Activated B cell treated with CpG ODN at 0.5 μM for 24 hours (primary cell): Measurements from ENCODE around the gene RGS4. TPM values are rescaled to one million over a fixed set of nuclear protein-coding genes. Genes with fewer than 3 reads are reported as not detected.

Source experiments
- ATAC-seq: fragments of 200-7000 bp; cut with Tn5 transposase; one replicate; pipeline ENCODE4 v1.10.0; 2021; ENCODE audit warnings: low read depth, mild to moderate bottlenecking, moderate library complexity
- CTCF ChIA-PET: fragments of 350-600 bp; sonication (Branson Sonifier 250); formaldehyde crosslinking; loops from one replicate; lab custom pipeline; 2021; ENCODE audit warnings: antibody characterized with exemption; lab: Charles Lee
- POLR2A ChIA-PET: fragments of 350-600 bp; sonication (Branson Sonifier 250); formaldehyde crosslinking; loops from one replicate; lab custom pipeline; 2021; ENCODE audit warnings: antibody characterized with exemption; lab: Charles Lee
- DNase-seq: peaks from one replicate; pipeline ENCODE4 v3.0.0; 2022
- H3K27ac Mint-ChIP-seq: one replicate; pipeline ENCODE4 v1.8.0; 2020; ENCODE audit warnings: mixed read lengths
- H3K27me3 Mint-ChIP-seq: one replicate; pipeline ENCODE4 v1.8.0; 2021; ENCODE audit warnings: mixed read lengths
- H3K36me3 Mint-ChIP-seq: one replicate; pipeline ENCODE4 v1.8.0; 2021; ENCODE audit warnings: low read depth, mixed read lengths
- H3K4me1 Mint-ChIP-seq: one replicate; pipeline ENCODE4 v1.8.0; 2021; ENCODE audit warnings: mixed read lengths
- H3K4me3 Mint-ChIP-seq: one replicate; pipeline ENCODE4 v1.8.0; 2020; ENCODE audit warnings: mild to moderate bottlenecking, mixed read lengths
- H3K9me3 Mint-ChIP-seq: one replicate; pipeline ENCODE4 v1.8.0; 2020; ENCODE audit warnings: mixed read lengths
- CTCF ChIP-seq: fragments of 200-600 bp; IDR thresholded peaks from one replicate; pipeline ENCODE4 v1.8.0; 2022; ENCODE audit warnings: antibody characterized with exemption, mild to moderate bottlenecking
- intact Hi-C: fragments of 100-400 bp; cut with micrococcal nuclease; formaldehyde crosslinking; loops from one replicate; pipeline ENCODE4 v1.15.1; 2024
- total RNA-seq: library from RNA; stranded (reverse); gene quantifications from 2 replicates; pipeline ENCODE4 v1.2.3, GENCODE V29; 2022

The RGS4 gene
- total RNA-seq, 1 donor from 2014 or later = not detected

- no peaks in the 10 kb centered on the region for H3K9me3 Mint-ChIP-seq
- H3K36me3 Mint-ChIP-seq = no peaks in the 10 kb centered on the region
- ATAC-seq (no peak), DNase-seq (no peak)
- H3K27ac Mint-ChIP-seq = no peak overlapping the region
- intact Hi-C loops = no loop called here
- ChIA-PET CTCF (no interaction called here), POLR2A (no interaction called here)
- H3K4me1 Mint-ChIP-seq = no peaks in the 10 kb centered on the region
- TF ChIP-seq CTCF = no peak
- H3K4me3 Mint-ChIP-seq = no peak overlapping the region
- no peaks in the 10 kb centered on the region for H3K27me3 Mint-ChIP-seq
Observed at GRCh38 chr1:163036671-163037070, 32.5 kb upstream of the RGS4 start.

- POLR2A ChIA-PET = no interaction called here
- Mint-ChIP-seq H3K36me3 (no peaks in the 10 kb centered on the region), H3K9me3 (no peaks in the 10 kb centered on the region), H3K27ac (no peak overlapping the region), H3K27me3 (peaks cover 2% of the 10 kb centered on the region), H3K4me1 (no peaks in the 10 kb centered on the region), H3K4me3 (no peak overlapping the region)
- intact Hi-C loops = no loop called here
- ATAC-seq (no peak), DNase-seq (no peak)
- no peak for TF ChIP-seq CTCF
- CTCF ChIA-PET = no interaction called here
Observed at GRCh38 chr1:163038928-163039706, 30.0 kb upstream of the RGS4 start.

- intact Hi-C loops = no loop called here
- no peak for ATAC-seq
- TF ChIP-seq CTCF = no peak
- ChIA-PET POLR2A (no interaction called here), CTCF (no interaction called here)
- DNase-seq = no peak
- Mint-ChIP-seq H3K4me3 (no peak overlapping the region), H3K4me1 (no peaks in the 10 kb centered on the region), H3K36me3 (no peaks in the 10 kb centered on the region), H3K27me3 (peaks cover 2% of the 10 kb centered on the region), H3K9me3 (no peaks in the 10 kb centered on the region), H3K27ac (no peak overlapping the region)
Observed at GRCh38 chr1:163039707-163040093, 29.5 kb upstream of the RGS4 start.

- H3K4me3 Mint-ChIP-seq = no peak overlapping the region
- H3K9me3 Mint-ChIP-seq = no peaks in the 10 kb centered on the region
- H3K27me3 Mint-ChIP-seq = peaks cover 9% of the 10 kb centered on the region
- ATAC-seq (no peak), DNase-seq (no peak)
- no peak overlapping the region for H3K27ac Mint-ChIP-seq
- CTCF ChIA-PET = no interaction called here
- intact Hi-C loops = no loop called here
- POLR2A ChIA-PET = no interaction called here
- TF ChIP-seq CTCF = no peak
- H3K36me3 Mint-ChIP-seq = no peaks in the 10 kb centered on the region
- no peaks in the 10 kb centered on the region for H3K4me1 Mint-ChIP-seq
Observed at GRCh38 chr1:163046071-163046470, 23.1 kb upstream of the RGS4 start.

GRCh38 chr1:163047951-163048659, 21.1 kb upstream of the RGS4 start:
- Mint-ChIP-seq H3K27me3 (peaks cover 11% of the 10 kb centered on the region), H3K4me3 (no peak overlapping the region), H3K27ac (no peak overlapping the region), H3K9me3 (no peaks in the 10 kb centered on the region), H3K4me1 (no peaks in the 10 kb centered on the region), H3K36me3 (no peaks in the 10 kb centered on the region)
- intact Hi-C loops = no loop called here
- DNase-seq = no peak
- TF ChIP-seq CTCF = no peak
- ChIA-PET POLR2A (no interaction called here), CTCF (no interaction called here)
- ATAC-seq = no peak
